Measurements from ENCODE around the gene DCP1B. TPM values are rescaled to one million over a fixed set of nuclear protein-coding genes. Genes with fewer than 3 reads are reported as not detected.

The DCP1B gene
- total and polyA plus RNA-seq, 2 of the 4 experiments (the other 2 are of a cell fraction): 13.3 to 19.7 TPM

DNA sequence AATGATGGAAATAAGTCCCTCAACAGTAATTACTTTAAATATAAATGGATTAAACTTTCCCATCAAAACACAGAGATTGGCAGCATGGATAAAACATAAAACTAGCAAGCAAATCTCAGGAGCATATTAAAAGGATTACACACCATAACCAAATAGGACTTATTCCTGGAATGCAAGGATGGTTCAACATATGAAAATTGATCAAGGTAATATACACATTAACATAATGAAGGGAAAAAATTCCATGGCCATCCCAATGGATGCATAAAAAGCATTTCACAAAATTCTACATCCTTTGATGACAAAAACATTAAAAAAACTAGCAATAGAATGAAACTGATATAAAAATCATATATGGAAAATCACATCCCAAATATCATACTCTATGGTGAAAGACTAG, 99.4 kb downstream of the DCP1B start:
- H2BK20ac ChIP-seq (ENCODE audit: low read depth, low read length): no peak overlapping the region
- no peak overlapping the region for H2BK15ac ChIP-seq (ENCODE audit: low read depth, low read length)
- H2AK5ac ChIP-seq (ENCODE audit: low read depth, low read length): no peak overlapping the region
- H3K9me1 ChIP-seq (ENCODE audit: insufficient read depth, low read length): no peaks in the 10 kb centered on the region
- H3K36me3 ChIP-seq (ENCODE audit: control insufficient read depth, insufficient read depth, low read length): no peaks in the 10 kb centered on the region
- H4K91ac ChIP-seq (ENCODE audit: insufficient read depth, low read depth, low read length): no peak overlapping the region
- POLR2A ChIA-PET (ENCODE audit: unreplicated experiment): interaction anchor here (0.7 kb wide), 1 partner anchor 25 kb away, joined by 3 read pairs; no protein-coding TSS in a partner anchor
- no peak overlapping the region for H4K8ac ChIP-seq (ENCODE audit: low read depth in 2 of 2, low read length in 2 of 2)
- H3K27ac ChIP-seq (ENCODE audit: insufficient read depth, low read length): no peak overlapping the region
- no peak overlapping the region for H3K4me3 ChIP-seq (ENCODE audit: insufficient read depth, low read depth, low read length)
- DNase-seq: no peak
- no peak overlapping the region for H2BK5ac ChIP-seq (ENCODE audit: low read depth, low read length, poor library complexity, severe bottlenecking)
- H2AK9ac ChIP-seq (replicated peaks; ENCODE audit: low read depth, low read length, poor library complexity): no peak overlapping the region
- no peaks in the 10 kb centered on the region for H3K79me1 ChIP-seq (ENCODE audit: low read depth in 1 of 2, low read length in 2 of 2)
- H2AFZ ChIP-seq (replicated peaks; ENCODE audit: low read length, poor library complexity): no peak overlapping the region
- TF ChIP-seq RAD21 (IDR thresholded peaks at IDR 0.05; ENCODE audit: low read length) (no peak), MXI1 (IDR thresholded peaks at IDR 0.05; ENCODE audit: borderline replicate concordance, low read depth, low read length) (no peak), RFX5 (IDR thresholded peaks at IDR 0.05; ENCODE audit: low read depth, low read length) (no peak)
- dilution Hi-C loops (cut with HindIII; ENCODE audit: low sequenced_read_pairs, unreplicated experiment) (no loop called here), in situ Hi-C loops (cut with MboI; ENCODE audit: low sequenced_read_pairs) (no loop called here), intact Hi-C loops (cut with micrococcal nuclease) (no loop called here)
- H3K4me1 ChIP-seq (ENCODE audit: control insufficient read depth, insufficient read depth, low read length): no peaks in the 10 kb centered on the region
- peaks cover 17% of the 10 kb centered on the region for H3K9me3 ChIP-seq (ENCODE audit: control insufficient read depth, insufficient read depth, low read length)
- ATAC-seq (ENCODE audit: low read depth): no peak
- no peak overlapping the region for H3K4me2 ChIP-seq (ENCODE audit: low read depth, low read length)
- no TSS peak for BruUV-seq (replicated peaks)
- H3K56ac ChIP-seq (ENCODE audit: extremely low read depth, insufficient read depth, low read length): no peak overlapping the region
- no peak overlapping the region for H4K5ac ChIP-seq (ENCODE audit: low read depth, low read length)
- no peak overlapping the region for H3K4ac ChIP-seq (ENCODE audit: low read depth, low read length)
- no peak overlapping the region for H2BK120ac ChIP-seq (ENCODE audit: low read depth, low read length)
- CTCF ChIA-PET: no interaction called here
- peaks cover 20% of the 10 kb centered on the region for H3K27me3 ChIP-seq (ENCODE audit: control insufficient read depth, insufficient read depth, low read length)
- H3K23ac ChIP-seq (ENCODE audit: low read depth, low read length): no peak overlapping the region
- no peak overlapping the region for H3K18ac ChIP-seq (ENCODE audit: low read depth, low read length)
- H3K14ac ChIP-seq (replicated peaks; ENCODE audit: low read depth, low read length): no peak overlapping the region
- no peaks in the 10 kb centered on the region for H4K20me1 ChIP-seq (ENCODE audit: insufficient read depth, low read length)
- H3K9ac ChIP-seq (ENCODE audit: low read depth, low read length): no peak overlapping the region
